Pancreas (tissue), 10 donors: ENCODE results near the gene SMURF1. TPM values are rescaled to one million over a fixed set of nuclear protein-coding genes. Genes with fewer than 3 reads are reported as not detected.

Experiments
- ATAC-seq, 4 donors: fragments of 200-7000 bp; cut with Tn5 transposase; one replicate each; pipeline versions ENCODE4 v1.8.0 to v1.9.1; 2020; ENCODE audit warnings: mild to moderate bottlenecking in 4 of 4, moderate library complexity in 4 of 4
- DNase-seq, 6 donors: peaks; one replicate each; pipeline ENCODE4 v3.0.0-alpha.2; 2020
- FAIRE-seq: peaks from 2 replicates; lab custom pipeline; 2012; peaks lifted over from hg19 to GRCh38; lab: Jason Lieb, UNC
- H3K27ac ChIP-seq, 4 donors: fragments of 200-600 bp; sonication (generic); 1 replicate in 3 of 4; 2 replicates in 1 of 4; pipeline versions ENCODE4 v1.5.0 to v1.8.0; 2020
- H3K27me3 ChIP-seq, 4 donors: fragments of 200-600 bp; one replicate each; pipeline ENCODE4 v1.8.0; 2021
- H3K36me3 ChIP-seq, 3 donors: fragments of 200-600 bp; sonication (generic) in 1 of 3; one replicate each; pipeline versions ENCODE4 v1.5.0 to v1.8.0; 2020 to 2021
- H3K4me1 ChIP-seq, 3 donors: fragments of 200-600 bp; one replicate each; pipeline ENCODE4 v1.8.0; 2021
- H3K4me3 ChIP-seq, 4 donors: fragments of 200-600 bp; sonication (generic) in 2 of 4; one replicate each; pipeline versions ENCODE4 v1.5.0 to v1.8.0; 2020 to 2021
- H3K9me3 ChIP-seq, 4 donors: fragments of 200-600 bp; one replicate each; pipeline ENCODE4 v1.8.0; 2021
- WGBS, 2 donors: extraction: QIAGEN DNeasy Blood & Tissue Kit; methylation state at CpG; one replicate each; pipeline ENCODE4 v1.1.7; 2013; 5-methylcytosine and 5-hydroxymethylcytosine counted together
- intact Hi-C, 3 donors: fragments of 100-400 bp; cut with DNase I; formaldehyde crosslinking; loops; one replicate each; pipeline versions ENCODE4 v1.11.1 to v1.14.2; 2022
- polyA plus RNA-seq, 2 donors: library from polyadenylated mRNA; stranded (reverse); fragments of 200-250 nt; gene quantifications; one replicate each; pipeline ENCODE4 v1.2.3, GENCODE V29; 2013
- total RNA-seq, 6 donors: library from RNA; stranded (reverse); fragmentation: NEBNext Ultra II Directional in 4 of 6; extraction: Animal tissue kit (Norgen Biotek cat#: 25700) in 4 of 6; gene quantifications; one replicate each; pipeline versions ENCODE4 v1.2.1 to v1.2.4, GENCODE V29; 2021 to 2023
- TF ChIP-seq, protein P1 (sequence below), 4 donors: fragments of 200-600 bp; sonication (generic) in 3 of 4; IDR thresholded peaks; one replicate each; pipeline versions ENCODE4 v1.5.0 to v1.8.0; 2021; ENCODE audit warnings: antibody characterized with exemption in 4 of 4
- donor health status: healthy with polysubstance abuse.
- donor health status: DM: no; HTN: no; CAD: no; lungs with moderate emphysema.
- donor health status: DM: no; HTN: no; CAD: no.
- donor health status: control.
- donor health status: control.
- donor health status: Bipolar disorder and iron deficiency.
- donor health status: DM: yes; HTN: yes; CAD: no.
- donor health status: DM: no; HTN: no; CAD: no.
- donor health status: DM: no; HTN: no; CAD: no.
- donor health status: DM: yes; HTN: yes; CAD: no.

SMURF1 gene
- total and polyA plus RNA-seq, 8 donors = 7.6 to 22.7 (median 14.1) TPM

DNA sequence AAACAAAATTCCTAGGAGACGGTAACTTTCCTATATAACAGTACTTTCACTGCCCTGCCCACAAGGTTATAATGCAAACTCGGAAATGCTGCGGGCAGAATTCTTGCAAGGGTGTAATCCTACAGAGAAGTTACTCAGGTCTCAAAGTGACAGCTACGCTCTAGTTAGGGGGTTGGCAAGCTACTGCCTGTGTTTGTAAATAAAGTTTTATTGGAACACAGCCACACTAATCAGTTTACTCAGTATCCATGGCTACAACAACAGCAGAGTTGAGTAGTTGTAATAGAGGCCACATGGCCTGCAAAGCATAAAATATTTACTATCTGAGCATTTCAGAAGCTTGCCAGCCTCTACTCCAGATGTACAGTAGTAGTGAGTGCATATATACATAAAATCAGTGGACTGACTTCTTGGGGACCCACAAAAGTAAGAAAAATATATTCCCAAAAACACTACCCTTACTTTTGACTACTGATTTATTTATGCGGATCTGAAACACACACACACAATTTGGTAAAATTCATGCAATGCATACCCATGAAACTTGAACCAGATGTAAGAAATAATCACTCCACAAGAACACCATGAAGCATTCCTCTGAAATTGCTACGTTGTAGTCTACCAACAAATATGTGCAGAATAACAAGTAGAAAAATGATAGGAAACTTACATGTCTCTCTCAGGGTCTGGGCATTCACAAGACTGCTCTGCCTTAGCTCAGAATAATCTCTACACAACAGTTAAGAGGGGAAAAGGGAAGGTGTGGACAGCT, 53.0 kb downstream of the SMURF1 start:
- WGBS, 2 donors = 72 to 74% methylated on average over 6 of the region's 6 CpGs
- peaks cover 51 to 65% (median 63%) of the 10 kb centered on the region in 3 donors for H3K4me1 ChIP-seq
- TF ChIP-seq, protein P1, sequence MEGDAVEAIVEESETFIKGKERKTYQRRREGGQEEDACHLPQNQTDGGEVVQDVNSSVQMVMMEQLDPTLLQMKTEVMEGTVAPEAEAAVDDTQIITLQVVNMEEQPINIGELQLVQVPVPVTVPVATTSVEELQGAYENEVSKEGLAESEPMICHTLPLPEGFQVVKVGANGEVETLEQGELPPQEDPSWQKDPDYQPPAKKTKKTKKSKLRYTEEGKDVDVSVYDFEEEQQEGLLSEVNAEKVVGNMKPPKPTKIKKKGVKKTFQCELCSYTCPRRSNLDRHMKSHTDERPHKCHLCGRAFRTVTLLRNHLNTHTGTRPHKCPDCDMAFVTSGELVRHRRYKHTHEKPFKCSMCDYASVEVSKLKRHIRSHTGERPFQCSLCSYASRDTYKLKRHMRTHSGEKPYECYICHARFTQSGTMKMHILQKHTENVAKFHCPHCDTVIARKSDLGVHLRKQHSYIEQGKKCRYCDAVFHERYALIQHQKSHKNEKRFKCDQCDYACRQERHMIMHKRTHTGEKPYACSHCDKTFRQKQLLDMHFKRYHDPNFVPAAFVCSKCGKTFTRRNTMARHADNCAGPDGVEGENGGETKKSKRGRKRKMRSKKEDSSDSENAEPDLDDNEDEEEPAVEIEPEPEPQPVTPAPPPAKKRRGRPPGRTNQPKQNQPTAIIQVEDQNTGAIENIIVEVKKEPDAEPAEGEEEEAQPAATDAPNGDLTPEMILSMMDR (IDR thresholded peaks at IDR 0.05) = no peak
- H3K4me3 ChIP-seq = no peak overlapping the region
- H3K9me3 ChIP-seq = no peaks in the 10 kb centered on the region
- ATAC-seq (peak; percentile 29 to 57 (median 46)), DNase-seq (no peak), FAIRE-seq (no peak)
- H3K27ac ChIP-seq = peak overlapping the region; percentile 25 to 70 (median 62)
- intact Hi-C loops = no loop called here
- no peaks in the 10 kb centered on the region for H3K36me3 ChIP-seq
- H3K27me3 ChIP-seq = peaks cover 0 to 2% (median 0%) of the 10 kb centered on the region in 4 donors

GRCh38 chr7:99089914-99090629, 53.8 kb downstream of the SMURF1 start:
- intact Hi-C loops = no loop called here
- ATAC-seq = peak; percentile 80 to 87 (median 84)
- Histone ChIP-seq H3K27ac (peak overlapping the region; percentile 58 to 70 (median 62)), H3K4me1 (peaks cover 42 to 57% (median 54%) of the 10 kb centered on the region in 3 donors), H3K4me3 (no peak overlapping the region), H3K36me3 (no peaks in the 10 kb centered on the region), H3K9me3 (no peaks in the 10 kb centered on the region), H3K27me3 (peaks cover 0 to 2% (median 0%) of the 10 kb centered on the region in 4 donors)
- TF ChIP-seq, protein P1 (IDR thresholded peaks at IDR 0.05) = no peak
- WGBS, 2 donors = 30 to 41% methylated on average over 7 of the region's 7 CpGs
- DNase-seq = peak in 4 of 6 donors; percentile 70 to 78 (median 74)
- FAIRE-seq = no peak

GRCh38 chr7:99086944-99087343, 57.0 kb downstream of the SMURF1 start:
- H3K4me1 ChIP-seq = peaks cover 30 to 47% (median 33%) of the 10 kb centered on the region in 3 donors
- FAIRE-seq (no peak), DNase-seq (no peak)

DNA sequence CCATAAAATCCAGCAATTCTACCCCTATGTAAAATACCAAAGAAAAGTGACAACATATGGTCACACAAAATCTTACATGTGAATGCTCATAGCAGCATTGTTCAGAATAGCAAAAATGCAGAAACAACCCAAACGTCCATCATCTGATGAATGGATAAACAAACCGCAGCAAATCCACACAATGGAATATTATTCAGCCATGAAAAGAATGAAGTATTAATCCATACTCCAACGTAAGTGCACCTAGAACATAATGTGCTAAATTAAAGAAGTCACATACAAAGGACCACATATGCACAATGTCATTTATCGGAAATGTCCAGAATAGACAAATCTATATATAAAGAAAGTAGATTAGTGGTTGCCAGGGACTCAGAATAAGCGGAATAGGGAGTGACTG, 57.4 kb downstream of the SMURF1 start:
- DNase-seq (no peak), ATAC-seq (no peak), FAIRE-seq (no peak)
- no peaks in the 10 kb centered on the region for H3K27me3 ChIP-seq
- TF ChIP-seq, protein P1 (IDR thresholded peaks at IDR 0.05) = no peak
- H3K36me3 ChIP-seq = no peaks in the 10 kb centered on the region
- H3K9me3 ChIP-seq = no peaks in the 10 kb centered on the region
- 94 to 98% methylated on average over 5 of the region's 5 CpGs for WGBS, 2 donors
- intact Hi-C loops = no loop called here
- no peak overlapping the region for H3K4me3 ChIP-seq
- H3K4me1 ChIP-seq = peaks cover 26 to 43% (median 29%) of the 10 kb centered on the region in 3 donors
- no peak overlapping the region for H3K27ac ChIP-seq

More at GRCh38 chr7:99086944-99087343, 57.0 kb downstream of the SMURF1 start:
- 96 to 100% methylated on average over 2 of the region's 2 CpGs for WGBS, 2 donors
- H3K9me3 ChIP-seq = no peaks in the 10 kb centered on the region
- no peak overlapping the region for H3K4me3 ChIP-seq
- intact Hi-C loops = no loop called here
- no peak for ATAC-seq
- no peaks in the 10 kb centered on the region for H3K27me3 ChIP-seq
- H3K27ac ChIP-seq = no peak overlapping the region
- no peaks in the 10 kb centered on the region for H3K36me3 ChIP-seq
- TF ChIP-seq, protein P1 (IDR thresholded peaks at IDR 0.05) = no peak
